Activated CD4-positive, alpha-beta T cell treated with anti-CD3 and anti-CD28 coated beads, Interleukin-2, amount 50 U/mL, for 4 hours (primary cell): ENCODE measurements around the gene FZD4.

Source experiments
- DNase-seq, 2 experiments: peaks; one replicate each; pipeline ENCODE4 v3.0.0-alpha.2; 2020

The FZD4 gene

GRCh38 chr11:86904001-86904400 lies 51.2 kb downstream of the FZD4 start:
- no peak for DNase-seq

- no peak for DNase-seq
These were observed 52.9 kb downstream of the FZD4 start for GRCh38 chr11:86902345-86902744.

- DNase-seq = no peak
These were observed 53.6 kb downstream of the FZD4 start for GRCh38 chr11:86901599-86901998.

GRCh38 chr11:86900162-86900561 lies 55.0 kb downstream of the FZD4 start:
- no peak for DNase-seq

DNA sequence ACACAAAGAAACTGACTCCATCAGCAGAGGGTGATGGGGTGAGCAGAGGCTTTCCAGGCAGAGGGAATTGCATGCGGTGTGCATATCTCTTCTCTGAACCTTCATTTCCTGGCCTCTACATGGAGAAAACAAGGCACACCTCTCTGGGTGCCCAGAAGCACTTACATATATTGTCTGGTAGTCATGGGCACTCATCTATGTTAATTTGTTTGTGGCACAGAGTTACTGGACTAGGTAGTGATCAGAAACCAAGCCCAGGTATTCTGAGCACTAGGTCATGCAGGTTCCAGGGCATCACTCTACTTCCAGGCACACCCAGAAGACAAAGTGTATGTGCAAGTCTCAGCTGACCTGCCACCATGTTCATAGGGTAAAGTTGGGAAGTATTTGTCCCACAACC lies 56.5 kb downstream of the FZD4 start:
- DNase-seq = no peak

GRCh38 chr11:86896441-86896841 lies 58.8 kb downstream of the FZD4 start:
- no peak for DNase-seq
